Hindlimb muscle (tissue), 1 donor: ENCODE results near the gene XKR7. TPM values are rescaled to one million over a fixed set of nuclear protein-coding genes. Genes with fewer than 3 reads are reported as not detected.
A peak's percentile ranks its signal among the peaks of the same experiment; 100 is the strongest.
"Not testable (repeated sequence)": the region's sequence is repeated elsewhere in the genome, so short reads cannot be mapped to it uniquely, and the experiment has no call there.

Source experiments
- DNase-seq: peaks from one replicate; pipeline ENCODE4 v3.0.0-alpha.2; 2013
- polyA plus RNA-seq: library from polyadenylated mRNA; unstranded; fragments of 120-200 nt; gene quantifications from one replicate; pipeline ENCODE4 v1.2.1, GENCODE V29; 2013; ENCODE audit not compliant: insufficient read length

The XKR7 gene
- polyA plus RNA-seq, 1 donor = 0.05 TPM

- DNase-seq = no peak
Observed at GRCh38 chr20:32018269-32019155, 50.6 kb downstream of the XKR7 start.

DNA sequence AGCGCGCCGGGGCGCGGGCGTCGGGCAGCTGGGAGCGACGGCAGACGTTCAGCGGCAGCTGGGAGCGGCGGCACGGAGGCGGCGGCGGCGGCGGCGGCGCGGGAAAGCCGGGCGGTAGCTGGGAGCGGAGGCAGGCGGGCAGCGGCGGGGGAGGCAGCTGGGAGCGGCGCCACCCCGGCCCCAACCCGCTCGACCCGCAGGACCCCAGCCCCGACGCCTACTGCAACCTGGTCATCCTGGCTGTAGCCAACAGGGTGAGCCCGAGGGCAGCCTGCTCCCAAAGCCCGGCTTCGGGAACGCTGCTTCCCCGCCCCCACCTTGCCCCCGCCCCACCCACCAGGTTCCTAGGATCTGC lies 51.2 kb downstream of the XKR7 start:
- DNase-seq = no peak

GRCh38 chr20:32019563-32020463 lies 51.9 kb downstream of the XKR7 start:
- DNase-seq = no peak

DNA sequence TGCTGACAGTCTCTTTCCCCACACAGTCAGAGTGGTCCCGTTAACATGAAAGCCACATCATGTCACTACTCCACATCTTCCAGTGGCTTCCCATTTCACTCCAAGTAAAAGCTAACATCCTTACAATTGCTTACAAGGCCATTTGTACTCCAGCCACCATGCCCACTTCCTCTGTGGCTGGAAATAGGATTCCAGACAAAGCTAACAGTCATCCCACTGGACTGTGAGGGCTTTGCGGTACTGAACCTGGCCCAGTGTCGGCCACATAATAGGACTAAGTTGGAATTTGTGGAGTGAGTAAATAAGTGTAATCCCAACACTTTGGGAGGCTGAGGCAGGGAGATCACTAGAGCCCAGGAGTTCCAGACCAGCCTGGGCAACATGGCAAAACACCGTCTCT lies 53.1 kb downstream of the XKR7 start:
- no peak for DNase-seq

- DNase-seq = no peak
Observed at GRCh38 chr20:32024683-32025295, 56.8 kb downstream of the XKR7 start.

- no peak for DNase-seq
Observed at GRCh38 chr20:32027643-32028042, 59.7 kb downstream of the XKR7 start.

DNA sequence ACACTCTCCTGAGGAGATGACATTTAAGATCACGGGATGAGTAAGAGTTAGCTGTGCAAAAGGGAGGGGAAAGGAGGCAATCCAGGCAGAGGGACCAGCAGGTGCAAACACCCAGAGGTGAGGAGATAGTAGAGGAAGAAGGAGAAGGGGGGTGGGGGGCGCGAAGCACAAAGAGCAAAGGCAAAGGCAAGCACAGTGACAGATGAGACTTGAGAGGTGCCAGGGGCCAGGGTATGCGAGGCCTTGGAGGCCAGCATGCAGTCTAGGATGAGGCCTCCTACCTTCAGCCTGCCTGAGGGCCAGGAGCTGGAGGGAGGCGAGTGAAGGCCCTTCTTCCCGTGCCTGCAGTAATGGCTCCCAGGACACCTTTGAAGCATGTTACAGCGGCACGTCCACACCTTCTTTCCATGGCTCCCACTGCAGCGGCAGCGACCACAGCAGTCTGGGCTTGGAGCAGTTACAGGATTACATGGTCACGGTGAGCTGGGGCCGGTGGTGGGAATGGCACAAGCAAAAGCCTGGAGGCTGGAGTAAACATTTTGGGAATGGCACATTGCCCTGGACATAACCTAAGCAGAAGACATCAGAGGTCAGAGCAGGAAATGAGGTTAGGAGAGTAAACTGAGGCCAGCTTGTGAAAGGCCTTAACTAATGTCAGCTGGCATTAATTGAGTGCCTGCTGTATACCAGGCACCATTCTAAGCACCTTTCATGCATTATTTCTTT lies 60.9 kb downstream of the XKR7 start:
- DNase-seq = no peak

- no peak for DNase-seq
Observed at GRCh38 chr20:32029561-32029960, 61.6 kb downstream of the XKR7 start.

GRCh38 chr20:32031007-32031958 lies 63.3 kb downstream of the XKR7 start:
- peak; percentile 64 for DNase-seq

DNA sequence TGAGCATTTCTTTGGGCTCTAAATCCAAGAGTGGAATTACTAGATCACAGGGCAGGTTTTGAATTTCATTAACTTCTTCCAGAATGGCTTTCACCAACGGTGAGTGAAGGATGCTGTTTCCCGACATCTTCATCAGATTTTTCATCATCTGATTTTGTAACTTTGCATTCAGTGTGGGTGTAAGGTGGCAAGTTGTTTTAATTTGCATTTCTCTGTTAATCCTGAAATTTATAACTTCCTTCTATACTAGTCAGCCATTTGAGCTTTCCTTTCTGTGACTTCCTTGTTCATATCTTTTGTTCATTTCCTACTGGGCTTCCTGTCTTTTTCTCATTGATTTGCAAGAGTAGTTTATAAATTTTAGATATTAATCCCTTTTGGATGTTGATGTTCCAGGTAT lies 65.4 kb downstream of the XKR7 start:
- DNase-seq = no peak

- DNase-seq = not testable (repeated sequence)
Observed at GRCh38 chr20:32033721-32034120, 65.8 kb downstream of the XKR7 start.

GRCh38 chr20:32034581-32035425 lies 66.9 kb downstream of the XKR7 start:
- no peak for DNase-seq

GRCh38 chr20:32035426-32035779 lies 67.5 kb downstream of the XKR7 start:
- DNase-seq = no peak

- no peak for DNase-seq
Observed at GRCh38 chr20:32036252-32036651, 68.3 kb downstream of the XKR7 start.

DNA sequence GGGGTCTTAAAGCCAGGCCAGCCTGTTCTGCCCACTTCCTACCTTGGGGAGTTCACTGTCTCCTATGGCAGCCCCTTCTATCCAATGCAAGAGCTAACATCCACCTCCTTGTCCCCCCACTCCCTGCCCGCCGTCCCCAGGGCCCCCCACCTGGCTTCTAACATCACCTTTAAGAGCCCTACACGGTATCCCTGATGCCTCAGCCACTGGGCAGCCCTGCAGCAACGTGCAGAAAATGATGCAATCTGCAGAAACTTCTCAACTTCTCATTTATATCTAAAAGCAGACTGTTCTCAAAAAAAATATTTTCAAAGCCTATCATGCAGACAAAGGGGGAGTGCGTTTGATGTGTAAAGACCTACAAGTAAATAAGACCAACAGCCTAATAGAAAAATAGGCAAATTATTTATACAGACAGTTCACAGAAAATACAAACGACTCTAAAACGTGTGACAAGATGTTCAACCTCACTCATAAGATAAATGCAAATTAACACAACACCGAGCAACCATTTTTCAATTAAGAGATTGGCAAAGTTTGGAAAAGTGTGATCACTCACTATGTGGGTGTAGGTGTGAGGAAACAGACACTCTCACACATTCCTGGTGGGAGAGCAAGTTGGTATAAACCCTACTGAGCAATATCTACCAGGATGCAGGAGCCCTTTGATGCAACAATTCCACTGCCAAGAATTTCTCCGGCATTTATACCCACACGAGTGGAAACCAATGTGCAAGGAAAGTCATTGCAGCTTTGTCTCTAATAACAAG lies 69.0 kb downstream of the XKR7 start:
- no peak for DNase-seq

- no peak for DNase-seq
Observed at GRCh38 chr20:32037929-32038328, 70.0 kb downstream of the XKR7 start.

GRCh38 chr20:32040142-32040953 lies 72.4 kb downstream of the XKR7 start:
- DNase-seq = no peak

GRCh38 chr20:32045999-32046398 lies 78.0 kb downstream of the XKR7 start:
- DNase-seq = no peak
